22Rv1 (cell line): ENCODE measurements around the gene FHL1.

Experiments
- ZFX ChIP-seq: fragments of 450-650 bp; IDR thresholded peaks from 2 replicates; pipeline ENCODE4 v1.6.1; 2017; ENCODE audit warnings: antibody characterized with exemption, borderline replicate concordance
- TF ChIP-seq, protein P1 (sequence below): fragments of 450-650 bp; IDR thresholded peaks from 2 replicates; pipeline ENCODE4 v1.5.1; 2017; ENCODE audit warnings: mild to moderate bottlenecking

DNA sequence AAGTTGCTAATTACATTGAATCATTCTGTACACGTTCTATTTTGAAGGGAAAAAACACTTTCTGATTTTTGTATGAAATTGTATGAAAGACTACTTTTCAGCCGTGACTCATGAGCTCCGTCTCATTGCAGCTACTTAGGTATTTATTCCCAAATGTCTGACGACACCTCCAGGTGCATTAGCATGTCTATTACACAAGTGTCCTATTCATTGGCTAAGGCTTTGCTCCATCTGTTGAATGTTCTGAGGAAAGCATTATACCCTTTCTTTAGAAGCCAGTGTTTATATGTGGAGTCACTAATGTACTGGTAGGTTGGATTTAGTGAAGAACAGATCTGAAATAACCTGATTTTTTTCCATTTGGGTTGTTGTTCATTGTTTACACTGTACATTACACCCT is 52.0 kb downstream of the FHL1 start:
- TF ChIP-seq, protein P1, sequence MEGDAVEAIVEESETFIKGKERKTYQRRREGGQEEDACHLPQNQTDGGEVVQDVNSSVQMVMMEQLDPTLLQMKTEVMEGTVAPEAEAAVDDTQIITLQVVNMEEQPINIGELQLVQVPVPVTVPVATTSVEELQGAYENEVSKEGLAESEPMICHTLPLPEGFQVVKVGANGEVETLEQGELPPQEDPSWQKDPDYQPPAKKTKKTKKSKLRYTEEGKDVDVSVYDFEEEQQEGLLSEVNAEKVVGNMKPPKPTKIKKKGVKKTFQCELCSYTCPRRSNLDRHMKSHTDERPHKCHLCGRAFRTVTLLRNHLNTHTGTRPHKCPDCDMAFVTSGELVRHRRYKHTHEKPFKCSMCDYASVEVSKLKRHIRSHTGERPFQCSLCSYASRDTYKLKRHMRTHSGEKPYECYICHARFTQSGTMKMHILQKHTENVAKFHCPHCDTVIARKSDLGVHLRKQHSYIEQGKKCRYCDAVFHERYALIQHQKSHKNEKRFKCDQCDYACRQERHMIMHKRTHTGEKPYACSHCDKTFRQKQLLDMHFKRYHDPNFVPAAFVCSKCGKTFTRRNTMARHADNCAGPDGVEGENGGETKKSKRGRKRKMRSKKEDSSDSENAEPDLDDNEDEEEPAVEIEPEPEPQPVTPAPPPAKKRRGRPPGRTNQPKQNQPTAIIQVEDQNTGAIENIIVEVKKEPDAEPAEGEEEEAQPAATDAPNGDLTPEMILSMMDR, result no peak
- no peak for TF ChIP-seq ZFX
